WTC11 (cell line): ENCODE measurements around the gene BANF2. TPM values are rescaled to one million over a fixed set of nuclear protein-coding genes. Genes with fewer than 3 reads are reported as not detected.
"Not testable (repeated sequence)": the region's sequence is repeated elsewhere in the genome, so short reads cannot be mapped to it uniquely, and the experiment has no call there.

ENCODE experiments used
- ATAC-seq: fragments of 200-7000 bp; cut with Tn5 transposase; 2 replicates; pipeline ENCODE4 v1.10.0; 2021; ENCODE audit warnings: mild to moderate bottlenecking, moderate library complexity
- CTCF ChIA-PET: fragments of 300-600 bp; sonication (Branson Sonifier 250); formaldehyde crosslinking; loops from one replicate; lab custom pipeline; 2021; ENCODE audit warnings: antibody characterized with exemption; lab: Charles Lee
- POLR2A ChIA-PET: fragments of 350-600 bp; sonication (Branson Sonifier 250); formaldehyde crosslinking; loops from one replicate; lab custom pipeline; 2021; ENCODE audit warnings: antibody characterized with exemption; lab: Charles Lee
- DNase-seq: peaks from one replicate; pipeline ENCODE4 v3.0.0; 2021; ENCODE audit warnings: low spot score
- H3K27ac Mint-ChIP-seq: 2 replicates; pipeline ENCODE4 v1.8.0; 2021; ENCODE audit warnings: mixed read lengths
- H3K27me3 Mint-ChIP-seq: 2 replicates; pipeline ENCODE4 v1.8.0; 2021; ENCODE audit warnings: low read depth, mild to moderate bottlenecking, moderate library complexity, mixed read lengths
- H3K36me3 Mint-ChIP-seq: 2 replicates; pipeline ENCODE4 v1.8.0; 2021; ENCODE audit warnings: mixed read lengths
- H3K4me1 Mint-ChIP-seq: 2 replicates; pipeline ENCODE4 v1.8.0; 2022; ENCODE audit warnings: mixed read lengths
- H3K4me3 Mint-ChIP-seq: 2 replicates; pipeline ENCODE4 v1.8.0; 2021; ENCODE audit warnings: mild to moderate bottlenecking, moderate library complexity, mixed read lengths
- H3K9me3 Mint-ChIP-seq: 2 replicates; pipeline ENCODE4 v1.8.0; 2021; ENCODE audit warnings: mixed read lengths
- ARID4B ChIP-seq: sonication (generic); formaldehyde crosslinking; IDR thresholded peaks from 2 replicates; pipeline ENCODE4 v1.8.0; 2023; ENCODE audit warnings: missing genetic modification reagents, mild to moderate bottlenecking, borderline replicate concordance
- CREB1 ChIP-seq: sonication (generic); formaldehyde crosslinking; IDR thresholded peaks from 2 replicates; pipeline ENCODE4 v1.8.0; 2023; ENCODE audit warnings: mild to moderate bottlenecking, missing genetic modification reagents
- CREM ChIP-seq: sonication (generic); formaldehyde crosslinking; IDR thresholded peaks from 2 replicates; pipeline ENCODE4 v1.8.1; 2022; ENCODE audit warnings: mild to moderate bottlenecking, missing genetic modification reagents, moderate library complexity
- E2F1 ChIP-seq: sonication (generic); formaldehyde crosslinking; IDR thresholded peaks from 2 replicates; pipeline ENCODE4 v1.8.0; 2022; ENCODE audit warnings: mild to moderate bottlenecking, missing genetic modification reagents
- ESRRA ChIP-seq: sonication (generic); formaldehyde crosslinking; IDR thresholded peaks from 2 replicates; pipeline ENCODE4 v1.8.1; 2022; ENCODE audit warnings: mild to moderate bottlenecking, missing genetic modification reagents, borderline replicate concordance
- FOXJ3 ChIP-seq: sonication (generic); formaldehyde crosslinking; IDR thresholded peaks from 2 replicates; pipeline ENCODE4 v1.9.0; 2021; ENCODE audit warnings: missing genetic modification reagents, mild to moderate bottlenecking, borderline replicate concordance
- FOXK1 ChIP-seq: sonication (generic); formaldehyde crosslinking; IDR thresholded peaks from 2 replicates; pipeline ENCODE4 v1.8.0; 2022; ENCODE audit warnings: mild to moderate bottlenecking, moderate library complexity, missing genetic modification reagents
- JUN ChIP-seq: sonication (generic); formaldehyde crosslinking; IDR thresholded peaks from 2 replicates; pipeline ENCODE4 v1.8.0; 2023; ENCODE audit warnings: mild to moderate bottlenecking, missing genetic modification reagents
- MXD4 ChIP-seq: fragments of 250-450 bp; sonication (Bioruptor Pico); IDR thresholded peaks from 2 replicates; pipeline ENCODE4 v1.8.0; 2021; ENCODE audit warnings: mild to moderate bottlenecking, moderate library complexity, borderline replicate concordance
- NFYB ChIP-seq: sonication (generic); formaldehyde crosslinking; conservative IDR thresholded peaks from 2 replicates; pipeline ENCODE4 v1.8.0; 2022; ENCODE audit warnings: low read depth, missing genetic modification reagents
- RORB ChIP-seq: fragments of 250-450 bp; sonication (Bioruptor Pico); IDR thresholded peaks from 2 replicates; pipeline ENCODE4 v1.9.0; 2021; ENCODE audit warnings: mild to moderate bottlenecking
- SP1 ChIP-seq: sonication (generic); formaldehyde crosslinking; conservative IDR thresholded peaks from 2 replicates; pipeline ENCODE4 v1.8.1; 2022; ENCODE audit warnings: missing genetic modification reagents
- ZNF232 ChIP-seq: sonication (generic); formaldehyde crosslinking; IDR thresholded peaks from 2 replicates; pipeline ENCODE4 v1.8.0; 2022; ENCODE audit warnings: mild to moderate bottlenecking, missing genetic modification reagents
- total RNA-seq: library from RNA; stranded (reverse); gene quantifications from 3 replicates; pipeline ENCODE4 v1.2.3, GENCODE V29; 2021
- TF ChIP-seq, protein P1 (sequence below): sonication (generic); formaldehyde crosslinking; IDR thresholded peaks from 2 replicates; pipeline ENCODE4 v1.8.0; 2022; ENCODE audit warnings: mild to moderate bottlenecking, missing genetic modification reagents
- TF ChIP-seq, protein P2 (sequence below): fragments of 250-450 bp; sonication (Bioruptor Pico); IDR thresholded peaks from 2 replicates; pipeline ENCODE4 v1.8.0; 2021; ENCODE audit warnings: mild to moderate bottlenecking
- TF ChIP-seq, protein P3 (sequence below): fragments of 250-450 bp; sonication (Bioruptor Pico); IDR thresholded peaks from 2 replicates; pipeline ENCODE4 v2.1.2; 2022; ENCODE audit warnings: mild to moderate bottlenecking, moderate library complexity
- TF ChIP-seq, protein P4 (sequence below): sonication (generic); formaldehyde crosslinking; IDR thresholded peaks from 2 replicates; pipeline ENCODE4 v1.8.0; 2022; ENCODE audit warnings: mild to moderate bottlenecking, missing genetic modification reagents

Gene BANF2
- total RNA-seq, 1 experiment from 2014 or later, result not detected

GRCh38 chr20:17776551-17776950 lies 76.8 kb downstream of the BANF2 start (continued):
- no peak for TF ChIP-seq ARID4B (CRISPR knock-in tag)

GRCh38 chr20:17779011-17779410 lies 79.2 kb downstream of the BANF2 start:
- POLR2A ChIA-PET, CTCF ChIA-PET, ATAC-seq, H3K4me1 Mint-ChIP-seq, H3K4me3 Mint-ChIP-seq, H3K27me3 Mint-ChIP-seq, H3K27ac Mint-ChIP-seq, DNase-seq: not testable (repeated sequence)
- Mint-ChIP-seq H3K9me3 (peaks cover 31% of the 10 kb centered on the region), H3K36me3 (peaks cover 20% of the 10 kb centered on the region)

DNA sequence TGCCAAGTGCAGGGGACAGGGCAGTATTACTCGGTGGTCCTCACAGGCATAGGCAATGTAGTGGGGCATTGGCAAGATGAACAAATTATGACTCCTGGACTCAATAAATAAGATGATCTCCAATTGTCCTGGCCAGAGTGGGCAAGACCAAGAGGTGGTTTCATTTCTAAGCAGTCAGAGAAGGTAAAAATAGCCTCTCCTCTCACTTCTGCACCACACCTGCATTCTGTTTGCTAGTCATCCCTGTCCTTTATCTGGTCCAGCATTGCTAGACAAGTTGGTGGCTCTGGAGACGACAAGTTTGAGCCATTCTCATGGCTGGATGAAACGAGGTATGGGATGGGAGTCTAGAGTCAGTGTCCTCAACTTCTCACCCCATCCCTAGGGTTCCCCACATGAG lies 83.0 kb downstream of the BANF2 start:
- H3K27me3 Mint-ChIP-seq, result peaks cover 7% of the 10 kb centered on the region
- peaks cover 18% of the 10 kb centered on the region for H3K36me3 Mint-ChIP-seq
- TF ChIP-seq FOXJ3 (CRISPR knock-in tag) (no peak), FOXK1 (no peak), MXD4 (CRISPR knock-in tag) (no peak), E2F1 (CRISPR knock-in tag) (no peak), CREM (no peak)
- TF ChIP-seq, protein P1, sequence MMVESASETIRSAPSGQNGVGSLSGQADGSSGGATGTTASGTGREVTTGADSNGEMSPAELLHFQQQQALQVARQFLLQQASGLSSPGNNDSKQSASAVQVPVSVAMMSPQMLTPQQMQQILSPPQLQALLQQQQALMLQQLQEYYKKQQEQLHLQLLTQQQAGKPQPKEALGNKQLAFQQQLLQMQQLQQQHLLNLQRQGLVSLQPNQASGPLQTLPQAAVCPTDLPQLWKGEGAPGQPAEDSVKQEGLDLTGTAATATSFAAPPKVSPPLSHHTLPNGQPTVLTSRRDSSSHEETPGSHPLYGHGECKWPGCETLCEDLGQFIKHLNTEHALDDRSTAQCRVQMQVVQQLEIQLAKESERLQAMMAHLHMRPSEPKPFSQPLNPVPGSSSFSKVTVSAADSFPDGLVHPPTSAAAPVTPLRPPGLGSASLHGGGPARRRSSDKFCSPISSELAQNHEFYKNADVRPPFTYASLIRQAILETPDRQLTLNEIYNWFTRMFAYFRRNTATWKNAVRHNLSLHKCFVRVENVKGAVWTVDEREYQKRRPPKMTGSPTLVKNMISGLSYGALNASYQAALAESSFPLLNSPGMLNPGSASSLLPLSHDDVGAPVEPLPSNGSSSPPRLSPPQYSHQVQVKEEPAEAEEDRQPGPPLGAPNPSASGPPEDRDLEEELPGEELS, result no peak
- CTCF ChIA-PET, result no interaction called here
- peaks cover 18% of the 10 kb centered on the region for H3K9me3 Mint-ChIP-seq
- ATAC-seq (no peak), DNase-seq (no peak)
- POLR2A ChIA-PET, result no interaction called here
- H3K4me1 Mint-ChIP-seq, result peaks cover 6% of the 10 kb centered on the region
- no peak overlapping the region for H3K4me3 Mint-ChIP-seq
- no peak overlapping the region for H3K27ac Mint-ChIP-seq

DNA sequence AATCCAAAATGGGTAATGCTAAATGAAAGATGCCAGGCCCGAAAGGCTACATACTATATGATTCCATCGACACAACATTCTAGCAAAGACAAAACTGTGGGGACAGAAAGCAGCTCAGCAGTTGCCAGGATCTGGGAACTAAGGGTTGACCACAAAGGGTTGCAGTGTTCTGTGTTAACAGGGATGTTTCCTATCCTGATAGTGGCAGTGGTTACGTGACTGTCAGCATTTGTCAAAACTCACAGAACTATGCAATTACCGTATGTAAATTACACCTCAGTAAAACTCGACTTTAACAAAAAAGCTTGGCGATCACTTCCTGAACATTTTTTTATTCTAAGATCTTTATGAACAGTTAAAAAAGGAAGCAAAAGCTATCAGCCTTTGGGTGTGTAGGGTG lies 83.9 kb downstream of the BANF2 start:
- POLR2A ChIA-PET, result no interaction called here
- no peak for TF ChIP-seq ZNF232 (CRISPR knock-in tag)
- TF ChIP-seq ESRRA (CRISPR knock-in tag), result no peak
- TF ChIP-seq, protein P2, sequence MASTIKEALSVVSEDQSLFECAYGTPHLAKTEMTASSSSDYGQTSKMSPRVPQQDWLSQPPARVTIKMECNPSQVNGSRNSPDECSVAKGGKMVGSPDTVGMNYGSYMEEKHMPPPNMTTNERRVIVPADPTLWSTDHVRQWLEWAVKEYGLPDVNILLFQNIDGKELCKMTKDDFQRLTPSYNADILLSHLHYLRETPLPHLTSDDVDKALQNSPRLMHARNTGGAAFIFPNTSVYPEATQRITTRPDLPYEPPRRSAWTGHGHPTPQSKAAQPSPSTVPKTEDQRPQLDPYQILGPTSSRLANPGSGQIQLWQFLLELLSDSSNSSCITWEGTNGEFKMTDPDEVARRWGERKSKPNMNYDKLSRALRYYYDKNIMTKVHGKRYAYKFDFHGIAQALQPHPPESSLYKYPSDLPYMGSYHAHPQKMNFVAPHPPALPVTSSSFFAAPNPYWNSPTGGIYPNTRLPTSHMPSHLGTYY (CRISPR knock-in tag), result no peak
- TF ChIP-seq, protein P3, sequence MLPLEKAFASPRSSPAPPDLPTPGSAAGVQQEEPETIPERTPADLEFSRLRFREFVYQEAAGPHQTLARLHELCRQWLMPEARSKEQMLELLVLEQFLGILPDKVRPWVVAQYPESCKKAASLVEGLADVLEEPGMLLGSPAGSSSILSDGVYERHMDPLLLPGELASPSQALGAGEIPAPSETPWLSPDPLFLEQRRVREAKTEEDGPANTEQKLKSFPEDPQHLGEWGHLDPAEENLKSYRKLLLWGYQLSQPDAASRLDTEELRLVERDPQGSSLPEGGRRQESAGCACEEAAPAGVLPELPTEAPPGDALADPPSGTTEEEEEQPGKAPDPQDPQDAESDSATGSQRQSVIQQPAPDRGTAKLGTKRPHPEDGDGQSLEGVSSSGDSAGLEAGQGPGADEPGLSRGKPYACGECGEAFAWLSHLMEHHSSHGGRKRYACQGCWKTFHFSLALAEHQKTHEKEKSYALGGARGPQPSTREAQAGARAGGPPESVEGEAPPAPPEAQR, result no peak
- no peak for TF ChIP-seq SP1 (CRISPR knock-in tag)
- no peak for TF ChIP-seq NFYB (CRISPR knock-in tag)
- no peak for TF ChIP-seq MXD4 (CRISPR knock-in tag)
- no peak for TF ChIP-seq JUN (CRISPR knock-in tag)
- no peak for TF ChIP-seq CREM
- TF ChIP-seq CREB1, result no peak
- TF ChIP-seq RORB (CRISPR knock-in tag), result no peak
- TF ChIP-seq, protein P4, sequence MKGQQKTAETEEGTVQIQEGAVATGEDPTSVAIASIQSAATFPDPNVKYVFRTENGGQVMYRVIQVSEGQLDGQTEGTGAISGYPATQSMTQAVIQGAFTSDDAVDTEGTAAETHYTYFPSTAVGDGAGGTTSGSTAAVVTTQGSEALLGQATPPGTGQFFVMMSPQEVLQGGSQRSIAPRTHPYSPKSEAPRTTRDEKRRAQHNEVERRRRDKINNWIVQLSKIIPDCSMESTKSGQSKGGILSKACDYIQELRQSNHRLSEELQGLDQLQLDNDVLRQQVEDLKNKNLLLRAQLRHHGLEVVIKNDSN (CRISPR knock-in tag), result no peak

More for the DNA sequence above, 83.9 kb downstream of the BANF2 start:
- H3K4me3 Mint-ChIP-seq, result no peak overlapping the region
- H3K4me1 Mint-ChIP-seq, result peaks cover 8% of the 10 kb centered on the region
- H3K27me3 Mint-ChIP-seq, result peaks cover 2% of the 10 kb centered on the region
- no peak overlapping the region for H3K27ac Mint-ChIP-seq
- peaks cover 10% of the 10 kb centered on the region for H3K9me3 Mint-ChIP-seq
- CTCF ChIA-PET, result interaction anchor here (2.3 kb wide), 1 partner anchor 101 kb away, joined by 6 read pairs; the partner anchor contains the start of gene RRBP1
- ATAC-seq (no peak), DNase-seq (no peak)
- peaks cover 11% of the 10 kb centered on the region for H3K36me3 Mint-ChIP-seq
